NCI-H526 (cell line): Measurements from ENCODE around the gene VWA3B.
"Not testable (repeated sequence)": the region's sequence is repeated elsewhere in the genome, so short reads cannot be mapped to it uniquely, and the experiment has no call there.

Experiments used
- DNase-seq, 2 experiments: peaks; one replicate each; lab custom pipeline; 2025; lab: John Stamatoyannopoulos, UW

Gene VWA3B

GRCh38 chr2:98085649-98086048, 1.3 kb upstream of the VWA3B start:
- DNase-seq = no peak

GRCh38 chr2:98087447-98088020, 567 bp downstream of the VWA3B start:
- DNase-seq = no peak

GRCh38 chr2:98088261-98088660, 1.3 kb downstream of the VWA3B start:
- DNase-seq = no peak

- DNase-seq = no peak
Observed at GRCh38 chr2:98089941-98090340, 3.0 kb downstream of the VWA3B start.

GRCh38 chr2:98090951-98091350, 4.0 kb downstream of the VWA3B start:
- DNase-seq = no peak

- DNase-seq = no peak
Observed at GRCh38 chr2:98091738-98092137, 4.8 kb downstream of the VWA3B start.

GRCh38 chr2:98093146-98093545, 6.2 kb downstream of the VWA3B start:
- no peak for DNase-seq

GRCh38 chr2:98093611-98094010, 6.6 kb downstream of the VWA3B start:
- DNase-seq = no peak

- no peak for DNase-seq
Observed at GRCh38 chr2:98099939-98100743, 13.2 kb downstream of the VWA3B start.

GRCh38 chr2:98102315-98102714, 15.3 kb downstream of the VWA3B start:
- DNase-seq = not testable (repeated sequence)

- DNase-seq = no peak
Observed at GRCh38 chr2:98102878-98103277, 15.9 kb downstream of the VWA3B start.

GRCh38 chr2:98108110-98108509, 21.1 kb downstream of the VWA3B start:
- DNase-seq = no peak

GRCh38 chr2:98110741-98111140, 23.8 kb downstream of the VWA3B start:
- DNase-seq = no peak

- DNase-seq = no peak
Observed at GRCh38 chr2:98114643-98115330, 27.8 kb downstream of the VWA3B start.

- no peak for DNase-seq
Observed at GRCh38 chr2:98118161-98118560, 31.2 kb downstream of the VWA3B start.

- no peak for DNase-seq
Observed at GRCh38 chr2:98118852-98119251, 31.9 kb downstream of the VWA3B start.

- no peak for DNase-seq
Observed at GRCh38 chr2:98121149-98121548, 34.2 kb downstream of the VWA3B start.

GRCh38 chr2:98122524-98122923, 35.6 kb downstream of the VWA3B start:
- no peak for DNase-seq

- no peak for DNase-seq
Observed at GRCh38 chr2:98123286-98123685, 36.3 kb downstream of the VWA3B start.

GRCh38 chr2:98126061-98126460, 39.1 kb downstream of the VWA3B start:
- DNase-seq = no peak

- DNase-seq = no peak
Observed at GRCh38 chr2:98127229-98127989, 40.4 kb downstream of the VWA3B start.

- DNase-seq = peak in 1 of 2 experiments; percentile 9
Observed at GRCh38 chr2:98128556-98129109, 41.7 kb downstream of the VWA3B start.
